MCF 10A (cell line): ENCODE results near the gene ADAMTS16. TPM values are rescaled to one million over a fixed set of nuclear protein-coding genes. Genes with fewer than 3 reads are reported as not detected.

ENCODE experiments used
- BruUV-seq: library from RNA; stranded (reverse); fragments of 400-500 nt; replicated peaks from 2 replicates; lab custom pipeline; 2021; lab: Mats Ljungman, UMichigan
- CTCF ChIA-PET: fragments of 300-600 bp; sonication (Branson Sonifier 250); formaldehyde crosslinking; extraction: SDS; loops from one replicate; lab custom pipeline; 2021; ENCODE audit warnings: antibody characterized with exemption, inconsistent platforms; lab: Yijun Ruan, JAX
- POLR2A ChIA-PET: fragments of 300-600, 350-650 bp; sonication (Branson Sonifier 250); formaldehyde crosslinking; extraction: SDS; loops from one replicate; lab custom pipeline; 2020; ENCODE audit warnings: antibody characterized with exemption, inconsistent platforms; lab: Yijun Ruan, JAX
- DNase-seq: peaks from one replicate; pipeline ENCODE4 v3.0.0-alpha.2; 2018; ENCODE audit not compliant: unreplicated experiment
- H3K27ac Mint-ChIP-seq: one replicate; pipeline ENCODE4 v1.8.0; 2022; ENCODE audit warnings: mild to moderate bottlenecking, low read depth, mixed read lengths; ENCODE audit not compliant: unreplicated experiment
- H3K27me3 Mint-ChIP-seq: one replicate; pipeline ENCODE4 v1.8.0; 2022; ENCODE audit warnings: mixed read lengths; ENCODE audit not compliant: insufficient read depth, unreplicated experiment
- H3K36me3 Mint-ChIP-seq: one replicate; pipeline ENCODE4 v1.8.0; 2022; ENCODE audit warnings: mild to moderate bottlenecking, moderate library complexity, mixed read lengths; ENCODE audit not compliant: insufficient read depth, unreplicated experiment
- H3K4me1 Mint-ChIP-seq: one replicate; pipeline ENCODE4 v1.8.0; 2022; ENCODE audit warnings: mixed read lengths; ENCODE audit not compliant: insufficient read depth, unreplicated experiment
- H3K4me3 Mint-ChIP-seq: one replicate; pipeline ENCODE4 v1.8.0; 2022; ENCODE audit warnings: mild to moderate bottlenecking, moderate library complexity, mixed read lengths; ENCODE audit not compliant: unreplicated experiment
- H3K9me3 Mint-ChIP-seq: one replicate; pipeline ENCODE4 v1.8.0; 2022; ENCODE audit warnings: mixed read lengths; ENCODE audit not compliant: unreplicated experiment
- CTCF ChIP-seq: fragments of 200-600 bp; IDR thresholded peaks from one replicate; pipeline ENCODE4 v1.8.0; 2022; ENCODE audit warnings: antibody characterized with exemption, mild to moderate bottlenecking; ENCODE audit not compliant: unreplicated experiment
- intact Hi-C: fragments of 100-400 bp; cut with micrococcal nuclease; formaldehyde crosslinking; loops from 2 replicates; pipeline ENCODE4 v1.14.1; 2022
- total RNA-seq: library from RNA; stranded (reverse); gene quantifications from 2 replicates; pipeline ENCODE4 v1.2.3, GENCODE V29; 2022

Gene ADAMTS16
- total RNA-seq, 1 experiment from 2014 or later = not detected

- Mint-ChIP-seq H3K36me3 (no peaks in the 10 kb centered on the region), H3K4me1 (no peaks in the 10 kb centered on the region), H3K4me3 (no peak overlapping the region), H3K27ac (no peak overlapping the region), H3K9me3 (no peaks in the 10 kb centered on the region), H3K27me3 (peaks cover 20% of the 10 kb centered on the region)
- ChIA-PET CTCF (interaction anchor here (0.6 to 1.9 kb wide), 4 partner anchors 11 to 459 kb away, joined by 3 to 7 read pairs (median 3); no protein-coding TSS in a partner anchor), POLR2A (no interaction called here)
- intact Hi-C loops = no loop called here
- DNase-seq = no peak
- no TSS peak for BruUV-seq
- TF ChIP-seq CTCF = no peak
These were observed 187.0 kb downstream of the ADAMTS16 start for GRCh38 chr5:5327126-5327525.

GRCh38 chr5:5330728-5331452 lies 190.8 kb downstream of the ADAMTS16 start:
- Mint-ChIP-seq H3K4me3 (no peak overlapping the region), H3K27me3 (peaks cover 14% of the 10 kb centered on the region), H3K9me3 (no peaks in the 10 kb centered on the region), H3K4me1 (peaks cover 10% of the 10 kb centered on the region), H3K27ac (no peak overlapping the region), H3K36me3 (no peaks in the 10 kb centered on the region)
- no peak for DNase-seq
- intact Hi-C loops = no loop called here
- ChIA-PET CTCF (interaction anchor here (0.6 to 1.0 kb wide), 3 partner anchors 33 to 188 kb away, joined by 3 to 5 read pairs (median 3); no protein-coding TSS in a partner anchor), POLR2A (interaction anchor here (0.6 kb wide), 1 partner anchor 179 kb away, joined by 3 read pairs; no protein-coding TSS in a partner anchor)
- no peak for TF ChIP-seq CTCF
- no TSS peak for BruUV-seq

GRCh38 chr5:5331848-5332247 lies 191.7 kb downstream of the ADAMTS16 start:
- no peak for TF ChIP-seq CTCF
- Mint-ChIP-seq H3K4me3 (no peak overlapping the region), H3K27me3 (peaks cover 14% of the 10 kb centered on the region), H3K36me3 (no peaks in the 10 kb centered on the region), H3K4me1 (peaks cover 19% of the 10 kb centered on the region), H3K9me3 (no peaks in the 10 kb centered on the region), H3K27ac (no peak overlapping the region)
- intact Hi-C loops = no loop called here
- DNase-seq = no peak
- POLR2A ChIA-PET = no interaction called here
- CTCF ChIA-PET = interaction anchor here (1.3 kb wide), 1 partner anchor 9 kb away, joined by 4 read pairs; no protein-coding TSS in a partner anchor
- no TSS peak for BruUV-seq

- ChIA-PET POLR2A (no interaction called here), CTCF (interaction anchor here (1.3 kb wide), 1 partner anchor 9 kb away, joined by 4 read pairs; no protein-coding TSS in a partner anchor)
- no TSS peak for BruUV-seq
- TF ChIP-seq CTCF = no peak
- DNase-seq = no peak
- H3K27ac Mint-ChIP-seq = no peak overlapping the region
- H3K9me3 Mint-ChIP-seq = no peaks in the 10 kb centered on the region
- H3K27me3 Mint-ChIP-seq = peaks cover 11% of the 10 kb centered on the region
- H3K4me3 Mint-ChIP-seq = no peak overlapping the region
- intact Hi-C loops = no loop called here
- no peaks in the 10 kb centered on the region for H3K36me3 Mint-ChIP-seq
- peaks cover 19% of the 10 kb centered on the region for H3K4me1 Mint-ChIP-seq
These were observed 192.2 kb downstream of the ADAMTS16 start for GRCh38 chr5:5332287-5332686.
